Large intestine (tissue), 3 donors: Measurements from ENCODE around the gene SURF2. TPM values are rescaled to one million over a fixed set of nuclear protein-coding genes. Genes with fewer than 3 reads are reported as not detected.
"Not testable (repeated sequence)": the region's sequence is repeated elsewhere in the genome, so short reads cannot be mapped to it uniquely, and the experiment has no call there.

ENCODE experiments used
- DNase-seq, 2 donors: peaks; one replicate each; pipeline versions ENCODE4 v3.0.0 to v3.0.0-alpha.2; 2013
- H3K27ac ChIP-seq: one replicate; pipeline ENCODE4 v1.5.1; 2013; ENCODE audit warnings: low read length
- H3K27me3 ChIP-seq: 2 replicates; pipeline ENCODE4 v1.6.1; 2013; ENCODE audit warnings: low read length; ENCODE audit not compliant: control insufficient read depth, insufficient read depth
- H3K36me3 ChIP-seq: 2 replicates; pipeline ENCODE4 v1.6.1; 2013; ENCODE audit warnings: low read length; ENCODE audit not compliant: control insufficient read depth, insufficient read depth
- H3K4me1 ChIP-seq: one replicate; pipeline ENCODE4 v1.6.1; 2013; ENCODE audit warnings: low read length; ENCODE audit not compliant: control insufficient read depth, insufficient read depth
- H3K4me3 ChIP-seq: one replicate; pipeline ENCODE4 v1.5.1; 2013; ENCODE audit warnings: low read length
- H3K9me3 ChIP-seq: one replicate; pipeline ENCODE4 v1.6.1; 2013; ENCODE audit warnings: mild to moderate bottlenecking, low read depth, low read length, moderate library complexity; ENCODE audit not compliant: control insufficient read depth
- WGBS: methylation state at CpG from one replicate; pipeline ENCODE4 v1.1.5; 2013; ENCODE audit warnings: low lambda C conversion rate; ENCODE audit not compliant: insufficient coverage; 5-methylcytosine and 5-hydroxymethylcytosine counted together
- polyA plus RNA-seq: library from polyadenylated mRNA; unstranded; fragments of 120-200 nt; gene quantifications from one replicate; pipeline ENCODE4 v1.2.1, GENCODE V29; 2013

The SURF2 gene
- polyA plus RNA-seq, 1 donor, result 16.3 TPM

DNA sequence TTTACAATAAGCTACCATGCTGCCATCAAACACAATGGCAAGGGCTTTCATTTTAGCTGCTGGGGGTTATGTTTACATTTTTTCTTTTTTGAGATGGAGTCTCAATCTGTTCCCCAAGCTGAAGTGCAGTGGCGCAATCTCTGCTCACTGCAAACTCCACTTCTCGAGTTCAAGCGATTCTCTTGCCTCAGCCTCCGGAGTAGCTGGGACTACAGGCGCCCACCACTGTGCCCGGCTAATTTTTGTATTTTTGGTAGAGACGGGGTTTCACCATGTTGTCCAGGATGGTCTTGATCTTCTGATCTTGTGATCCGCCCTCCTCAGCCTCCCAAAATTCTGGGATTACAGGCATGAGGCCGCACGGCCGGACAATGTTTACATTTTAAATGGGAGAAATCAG, 21.5 kb upstream of the SURF2 start:
- 60% methylated on average over 5 of the region's 11 CpGs for WGBS
- not testable (repeated sequence) for H3K27me3 ChIP-seq, H3K9me3 ChIP-seq, DNase-seq
- peak overlapping the region; percentile 93 for H3K27ac ChIP-seq
- H3K4me3 ChIP-seq, result peak overlapping the region; percentile 96
- H3K36me3 ChIP-seq, result peaks cover 52% of the 10 kb centered on the region
- peaks cover 23% of the 10 kb centered on the region for H3K4me1 ChIP-seq

DNA sequence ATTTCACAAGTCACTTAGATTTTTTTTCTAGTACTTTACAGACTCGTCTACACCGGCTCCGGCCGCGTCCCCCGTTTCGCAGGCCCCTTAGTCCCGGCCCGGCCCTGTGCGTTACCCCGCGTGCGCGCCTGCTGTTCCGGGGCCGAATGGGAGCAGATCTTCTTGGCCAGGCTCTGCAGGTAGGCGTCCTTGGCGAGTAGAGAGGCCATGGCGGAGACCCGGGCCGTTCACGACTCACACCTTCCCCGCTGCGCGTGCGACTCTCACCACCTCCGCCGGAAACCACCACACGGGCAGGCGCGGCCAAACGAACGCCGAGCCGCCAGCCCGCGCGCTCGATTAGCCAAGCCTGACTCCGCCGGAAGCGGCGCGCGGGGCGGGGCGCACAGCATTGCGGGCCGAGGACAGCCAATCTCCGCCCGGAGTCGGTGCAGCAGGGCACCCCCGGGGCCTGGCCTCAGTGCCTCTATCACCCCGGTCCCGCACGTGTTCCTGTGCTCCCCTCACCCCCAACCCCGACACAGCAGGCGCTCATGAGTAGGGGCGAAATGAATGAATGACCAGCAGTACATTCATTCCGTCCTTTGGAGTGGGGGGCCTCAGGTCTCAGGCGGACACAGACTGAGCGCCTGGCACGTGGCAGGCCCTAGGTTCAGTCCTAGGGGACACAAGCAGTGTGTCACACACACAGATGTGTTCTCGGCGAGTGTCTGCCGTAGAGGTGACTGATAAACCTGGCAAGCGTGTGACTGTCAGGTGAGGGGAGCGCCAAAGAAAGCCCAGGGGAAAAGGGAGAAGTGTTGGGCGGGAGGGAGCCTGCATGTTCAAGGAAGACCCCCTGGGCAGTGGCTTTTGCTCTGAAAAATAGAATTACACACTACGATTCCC, 20.2 kb upstream of the SURF2 start, which contains the start of gene SURF6:
TSS of gene SURF6 (minus strand) at position 265 of the 888 bp plus-strand sequence. CDS start at position 209, 56 bp downstream.
- Histone ChIP-seq H3K27me3 (no peaks in the 10 kb centered on the region), H3K4me1 (peaks cover 23% of the 10 kb centered on the region), H3K4me3 (peak within 1 kb of the TSS; percentile 96), H3K36me3 (peaks cover 57% of the 10 kb centered on the region), H3K27ac (peak within 1 kb of the TSS; percentile 93), H3K9me3 (peaks cover 7% of the 10 kb centered on the region)
- peak; percentile 91 to 96 for DNase-seq
- no CpG with 5 or more reads among the region's 70 CpGs for WGBS

DNA sequence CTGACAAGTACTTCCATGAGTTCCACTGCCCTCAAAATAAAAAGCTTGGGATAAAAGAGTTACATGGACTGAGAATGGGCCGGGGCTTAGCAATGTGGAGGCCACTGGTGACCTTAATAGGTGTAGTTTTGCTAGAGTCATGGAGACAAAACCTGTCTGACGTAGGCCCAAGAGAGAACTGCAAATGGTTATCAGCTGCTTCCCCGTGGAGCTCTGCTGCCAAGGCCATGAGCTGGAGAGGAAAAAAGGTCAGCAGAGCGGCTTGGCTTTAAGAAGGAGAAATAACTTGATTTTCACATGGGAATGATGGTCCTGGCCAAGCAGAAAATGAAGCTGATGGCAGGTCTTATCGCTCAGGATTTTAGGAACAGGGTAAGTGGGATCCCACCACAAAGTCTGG, 16.7 kb upstream of the SURF2 start:
- Histone ChIP-seq H3K27me3 (no peaks in the 10 kb centered on the region), H3K4me3 (no peak overlapping the region), H3K4me1 (peaks cover 5% of the 10 kb centered on the region), H3K36me3 (peaks cover 56% of the 10 kb centered on the region), H3K27ac (no peak overlapping the region), H3K9me3 (peaks cover 3% of the 10 kb centered on the region)
- WGBS, result no CpG with 5 or more reads among the region's 5 CpGs
- no peak for DNase-seq

DNA sequence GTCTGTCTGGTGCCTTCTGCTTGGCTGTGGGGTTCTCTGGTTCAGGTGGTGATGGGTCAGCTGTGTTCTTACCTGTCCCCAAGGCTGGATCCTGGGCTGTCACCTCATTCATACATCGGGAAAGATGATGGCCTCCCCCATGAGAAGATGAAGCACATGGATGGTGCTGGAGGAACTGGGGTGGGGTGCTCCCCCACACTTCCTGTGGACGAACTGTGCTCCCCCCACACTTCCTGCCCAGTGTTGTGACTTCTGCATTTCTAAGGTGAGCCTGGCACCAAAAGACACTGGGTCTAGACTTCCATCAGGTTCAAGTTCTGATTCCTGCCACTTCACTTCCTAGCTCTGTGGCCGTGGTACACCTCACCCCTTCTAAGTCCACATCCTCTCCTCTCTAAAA, 16.1 kb upstream of the SURF2 start:
- no peak overlapping the region for H3K4me3 ChIP-seq
- DNase-seq, result no peak
- H3K27me3 ChIP-seq, result no peaks in the 10 kb centered on the region
- H3K4me1 ChIP-seq, result peaks cover 4% of the 10 kb centered on the region
- WGBS, result 80% methylated on average over 1 of the region's 3 CpGs
- H3K27ac ChIP-seq, result no peak overlapping the region
- H3K36me3 ChIP-seq, result peaks cover 63% of the 10 kb centered on the region
- H3K9me3 ChIP-seq, result peaks cover 3% of the 10 kb centered on the region

DNA sequence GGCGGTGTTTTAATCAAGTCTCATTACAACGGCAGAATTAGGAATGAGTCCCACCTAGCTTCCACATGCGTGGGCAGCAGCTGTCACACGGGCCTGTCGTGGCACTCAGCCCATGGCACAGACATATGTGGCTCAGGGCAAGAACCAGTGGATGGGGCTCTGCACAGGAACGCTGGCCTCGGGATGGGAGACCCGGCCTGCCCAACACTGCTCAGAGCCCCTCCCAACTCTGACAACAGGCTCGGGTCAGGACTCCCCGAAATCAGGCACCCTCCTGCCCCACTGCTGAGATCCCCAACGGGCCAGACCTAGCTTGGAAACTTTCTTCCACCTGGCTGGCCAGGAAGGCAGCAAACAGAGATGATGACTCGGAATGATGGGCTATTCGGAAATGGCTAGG, 15.4 kb upstream of the SURF2 start:
- Histone ChIP-seq H3K27ac (no peak overlapping the region), H3K36me3 (peaks cover 69% of the 10 kb centered on the region), H3K4me3 (no peak overlapping the region), H3K9me3 (peaks cover 2% of the 10 kb centered on the region), H3K27me3 (no peaks in the 10 kb centered on the region), H3K4me1 (peaks cover 4% of the 10 kb centered on the region)
- no peak for DNase-seq
- WGBS, result no CpG with 5 or more reads among the region's 13 CpGs

DNA sequence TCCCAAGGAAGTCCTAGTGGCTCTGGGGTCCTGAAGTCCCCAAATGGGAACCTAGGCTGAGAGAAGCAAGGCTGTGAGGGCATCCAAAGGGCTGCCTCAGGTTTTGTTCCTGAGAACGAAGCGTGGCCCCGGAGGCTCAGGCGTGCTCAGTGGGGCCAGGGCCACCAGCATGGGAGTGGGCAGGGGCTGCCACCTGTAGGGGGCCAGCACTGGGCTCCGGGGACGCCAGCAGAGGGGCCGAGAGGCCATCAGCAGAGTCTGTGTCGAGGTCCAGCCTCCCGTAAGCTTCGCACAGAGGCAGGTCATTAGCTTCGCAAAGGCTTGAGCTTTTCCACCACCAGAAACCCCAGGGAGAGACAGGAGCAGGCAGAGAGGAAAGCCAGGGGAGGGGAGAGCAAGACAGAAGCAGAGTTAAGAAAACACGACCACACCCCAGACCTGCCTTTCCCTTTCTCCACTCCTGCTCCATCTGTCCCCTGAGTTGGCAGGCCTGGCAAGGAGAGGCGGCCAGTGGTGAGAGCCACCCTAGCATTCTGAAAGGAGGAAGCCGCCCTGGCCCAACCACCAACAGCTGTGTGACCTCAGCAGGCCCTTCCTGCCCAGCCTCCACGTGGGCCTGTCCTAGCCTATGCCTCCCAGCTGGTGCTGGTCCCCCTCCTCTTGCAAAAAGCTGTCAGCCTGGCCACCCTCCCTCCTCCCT, 14.8 kb upstream of the SURF2 start:
- no peaks in the 10 kb centered on the region for H3K27me3 ChIP-seq
- DNase-seq, result no peak
- peaks cover 72% of the 10 kb centered on the region for H3K36me3 ChIP-seq
- no peak overlapping the region for H3K4me3 ChIP-seq
- H3K27ac ChIP-seq, result no peak overlapping the region
- H3K4me1 ChIP-seq, result peaks cover 7% of the 10 kb centered on the region
- H3K9me3 ChIP-seq, result peaks cover 2% of the 10 kb centered on the region
- WGBS, result no CpG with 5 or more reads among the region's 15 CpGs

DNA sequence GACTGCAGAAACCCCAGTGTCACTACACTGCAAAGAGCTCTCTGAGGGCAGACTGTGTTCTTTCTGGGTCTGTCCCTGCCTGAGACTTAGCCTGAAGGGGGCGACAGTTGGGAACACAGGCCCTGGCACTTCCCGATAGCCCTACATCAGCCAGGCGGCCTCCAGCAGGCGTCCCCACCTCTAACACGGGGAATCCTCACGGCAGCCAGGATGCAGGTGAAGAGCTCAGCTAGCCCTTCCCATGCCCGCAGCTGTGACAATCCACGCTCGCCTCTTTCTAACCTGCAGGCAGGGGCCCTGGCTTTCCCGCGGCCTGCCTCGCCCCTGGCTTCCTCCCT, 14.3 kb upstream of the SURF2 start:
- Histone ChIP-seq H3K27ac (no peak overlapping the region), H3K4me3 (no peak overlapping the region)
- no peak for DNase-seq

DNA sequence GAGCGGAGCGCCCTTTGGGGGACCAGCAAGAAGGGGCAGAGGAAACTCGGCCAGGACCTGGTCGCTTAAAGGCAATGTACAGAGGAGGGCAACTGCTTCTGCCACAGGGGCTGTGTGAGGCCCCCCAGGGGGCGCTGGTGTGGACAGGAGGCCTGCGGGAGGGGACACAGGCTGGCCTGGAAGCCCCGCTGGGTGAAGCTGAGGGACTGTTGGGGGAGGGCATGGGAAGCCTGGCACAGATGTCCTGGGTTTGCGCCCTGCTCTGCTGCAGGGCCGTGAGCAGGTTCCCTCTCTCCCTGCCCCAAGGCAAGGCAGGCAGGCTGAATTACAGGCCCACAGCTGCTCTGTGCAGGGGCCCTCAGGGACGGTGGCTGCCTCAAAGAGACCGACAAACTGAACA, 13.8 kb upstream of the SURF2 start:
- H3K4me3 ChIP-seq, result no peak overlapping the region
- H3K36me3 ChIP-seq, result peaks cover 72% of the 10 kb centered on the region
- no peak for DNase-seq
- no peaks in the 10 kb centered on the region for H3K27me3 ChIP-seq
- H3K9me3 ChIP-seq, result peaks cover 2% of the 10 kb centered on the region
- no CpG with 5 or more reads among the region's 11 CpGs for WGBS
- H3K4me1 ChIP-seq, result peaks cover 9% of the 10 kb centered on the region
- H3K27ac ChIP-seq, result no peak overlapping the region

More for the DNA sequence above, 14.3 kb upstream of the SURF2 start:
- Histone ChIP-seq H3K27me3 (no peaks in the 10 kb centered on the region), H3K36me3 (peaks cover 72% of the 10 kb centered on the region), H3K9me3 (peaks cover 2% of the 10 kb centered on the region), H3K4me1 (peaks cover 9% of the 10 kb centered on the region)
- WGBS, result no CpG with 5 or more reads among the region's 12 CpGs

DNA sequence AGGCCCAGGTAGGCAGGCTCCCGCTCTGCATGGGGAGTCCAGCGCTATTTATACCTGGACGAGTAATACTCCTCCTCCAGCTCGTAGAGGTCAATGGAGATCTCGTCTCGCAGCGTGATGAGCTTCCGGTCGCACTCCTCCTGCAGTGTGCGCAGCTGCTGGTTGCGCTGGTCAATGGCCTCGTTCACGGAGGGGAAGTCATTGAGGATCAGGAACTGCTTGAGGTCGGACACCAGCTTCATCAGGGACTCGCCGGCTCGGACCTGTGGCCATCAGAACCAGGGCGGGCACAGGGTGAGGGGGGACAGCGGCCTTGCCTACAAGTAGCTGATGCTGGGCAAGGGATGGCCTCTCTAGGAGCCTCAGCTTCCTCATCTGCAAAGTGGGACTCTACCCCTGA, 12.3 kb upstream of the SURF2 start:
- Histone ChIP-seq H3K4me1 (peaks cover 10% of the 10 kb centered on the region), H3K9me3 (peaks cover 2% of the 10 kb centered on the region), H3K36me3 (peaks cover 71% of the 10 kb centered on the region), H3K27ac (no peak overlapping the region), H3K27me3 (no peaks in the 10 kb centered on the region), H3K4me3 (no peak overlapping the region)
- DNase-seq, result no peak
- no CpG with 5 or more reads among the region's 19 CpGs for WGBS

DNA sequence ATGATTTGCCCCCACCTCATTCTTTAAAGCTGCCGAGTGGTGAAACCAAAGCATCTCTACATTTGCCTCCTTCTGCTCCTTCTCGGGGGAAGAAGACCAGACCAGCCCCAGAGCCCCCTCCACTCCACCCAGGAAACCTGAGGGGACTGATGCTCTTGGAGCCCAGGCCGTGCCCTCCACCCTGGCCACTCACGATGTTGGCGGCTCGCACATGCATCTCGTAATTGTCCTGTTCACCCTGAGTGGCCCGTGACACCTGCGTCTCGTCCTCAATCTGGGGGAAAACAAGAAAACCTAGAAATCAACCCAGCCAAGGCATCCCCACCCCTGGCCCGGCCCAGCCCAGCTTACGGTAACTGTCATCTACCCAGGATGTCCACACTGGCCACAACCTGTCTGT, 11.4 kb upstream of the SURF2 start:
- DNase-seq, result no peak
- Histone ChIP-seq H3K4me3 (no peak overlapping the region), H3K4me1 (peaks cover 19% of the 10 kb centered on the region), H3K27ac (no peak overlapping the region), H3K36me3 (peaks cover 71% of the 10 kb centered on the region), H3K9me3 (peaks cover 2% of the 10 kb centered on the region), H3K27me3 (no peaks in the 10 kb centered on the region)
- WGBS, result no CpG with 5 or more reads among the region's 12 CpGs
